Stimulated activated CD8-positive, alpha-beta memory T cell treated with anti-CD3 and anti-CD28 coated beads, Interleukin-15, amount 100 ng/mL, for 24 hours (primary cell): ENCODE data around the gene FBLN1.

Source experiments
- DNase-seq: peaks from one replicate; pipeline ENCODE4 v3.0.0-alpha.2; 2020; ENCODE audit warnings: low read depth

The FBLN1 gene

DNA sequence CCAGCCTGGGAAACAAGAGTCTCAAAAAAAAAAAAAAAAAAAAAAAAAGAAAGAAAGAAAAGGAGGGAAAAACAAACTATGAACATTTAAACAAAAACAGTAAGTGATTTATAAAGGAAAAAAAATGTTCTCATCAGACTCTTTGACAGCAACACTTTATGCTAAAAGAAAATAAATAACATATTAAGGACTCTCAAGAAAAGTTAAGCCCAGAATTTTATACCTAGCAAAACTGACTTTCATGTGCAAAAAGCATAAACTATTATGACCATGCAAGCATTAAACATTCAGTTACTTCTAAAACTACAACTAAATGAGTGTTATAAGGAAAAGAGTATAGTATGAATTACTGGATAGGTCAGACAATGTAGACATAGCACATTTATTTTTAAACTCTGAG, 68.4 kb downstream of the FBLN1 start:
- DNase-seq: no peak

DNA sequence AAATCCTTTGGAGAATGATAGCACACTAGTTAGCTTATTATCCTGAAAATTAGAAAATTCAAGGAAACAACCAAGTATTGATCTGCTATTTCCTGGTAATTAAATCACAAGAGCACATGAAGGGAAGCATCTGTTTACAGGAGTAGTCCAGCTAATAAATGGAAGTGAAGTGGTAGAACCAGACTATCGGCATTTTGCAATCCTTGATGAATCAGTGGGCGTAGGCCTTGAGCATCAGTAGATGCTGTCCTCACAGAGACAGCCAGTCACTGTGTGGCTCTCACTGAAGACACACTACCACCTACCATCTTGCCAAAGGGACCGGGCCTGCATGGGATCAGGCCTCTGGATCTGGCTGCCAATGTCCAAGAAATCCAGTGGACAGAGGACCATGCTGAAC, 69.8 kb downstream of the FBLN1 start:
- no peak for DNase-seq

DNA sequence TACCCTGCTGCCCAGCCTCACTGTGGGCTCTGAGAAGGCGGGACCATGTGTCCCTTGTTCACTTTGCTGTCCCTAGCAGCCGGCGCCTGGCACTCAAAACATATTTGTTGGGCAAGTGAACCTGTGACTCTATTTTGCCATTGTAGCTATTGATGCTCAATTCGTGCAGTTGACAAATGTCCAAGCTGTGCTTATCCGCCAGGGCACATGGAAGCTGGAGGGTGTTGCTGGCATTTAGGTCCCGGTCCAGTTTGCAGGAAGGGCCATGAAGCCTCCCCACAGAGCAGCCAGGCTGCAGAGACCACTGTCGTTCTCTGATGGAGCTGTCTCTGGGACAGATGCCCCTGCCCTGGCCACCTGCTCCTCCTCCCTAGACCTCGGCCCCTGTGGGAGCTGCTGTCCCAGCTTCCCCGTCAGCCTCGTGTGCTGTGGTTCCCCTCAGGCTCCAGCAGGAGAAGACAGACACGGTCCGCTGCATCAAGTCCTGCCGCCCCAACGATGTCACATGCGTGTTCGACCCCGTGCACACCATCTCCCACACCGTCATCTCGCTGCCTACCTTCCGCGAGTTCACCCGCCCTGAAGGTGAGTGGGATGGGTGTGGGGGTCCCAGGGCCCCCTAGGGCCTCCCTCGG, 71.5 kb downstream of the FBLN1 start:
- no peak for DNase-seq

DNA sequence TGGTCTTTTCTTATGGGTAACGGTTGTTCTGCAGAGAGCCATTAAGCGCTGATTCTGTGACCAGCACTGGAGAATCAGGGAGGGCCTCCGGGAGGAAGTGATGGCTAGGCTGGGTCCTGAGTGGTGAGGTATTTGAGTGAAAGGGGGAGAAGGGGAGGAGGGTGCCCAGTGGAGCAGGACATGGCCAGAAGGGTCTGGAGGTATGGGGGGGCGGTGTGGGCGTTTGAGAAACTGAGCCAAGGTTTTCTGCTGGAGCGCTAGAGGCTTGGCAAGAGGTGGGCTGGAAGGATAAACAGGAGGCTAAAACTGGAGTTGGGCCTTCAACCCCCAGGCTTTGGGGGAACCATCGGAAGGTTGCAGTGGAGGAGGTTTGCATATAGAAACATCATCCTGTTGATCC, 72.5 kb downstream of the FBLN1 start:
- no peak for DNase-seq

DNA sequence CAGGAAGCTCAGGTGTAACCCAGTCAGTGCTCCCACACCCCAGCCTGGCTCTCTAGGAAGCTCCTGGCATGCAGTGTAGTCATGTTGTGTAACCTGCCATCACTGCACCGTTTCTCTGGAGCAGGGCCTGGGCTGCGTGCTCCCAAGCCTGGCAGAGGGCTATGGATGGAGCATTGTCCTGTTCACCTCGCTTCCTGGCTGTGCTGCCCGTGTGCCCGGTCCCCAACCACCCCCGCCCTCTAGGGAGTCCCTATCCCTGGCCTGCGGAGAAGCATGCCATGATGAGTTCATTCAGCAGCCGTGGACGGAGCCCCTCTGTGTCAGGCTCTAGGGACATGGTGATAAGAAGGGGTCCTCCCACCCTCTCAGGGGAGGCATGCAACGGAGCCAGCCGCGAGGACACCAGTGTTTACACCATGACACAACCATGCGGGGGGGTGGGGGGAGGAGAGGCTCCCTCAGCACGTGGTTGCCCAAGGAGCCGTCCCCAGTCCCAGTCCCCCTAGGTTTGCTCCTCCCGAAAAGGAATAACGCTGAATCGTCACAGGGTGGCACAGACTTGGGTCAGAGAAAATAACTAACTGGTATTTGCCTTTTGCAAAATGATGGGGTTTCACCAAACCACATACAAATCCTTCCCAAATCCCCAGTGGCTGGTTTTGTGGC, 73.1 kb downstream of the FBLN1 start:
- no peak for DNase-seq

DNA sequence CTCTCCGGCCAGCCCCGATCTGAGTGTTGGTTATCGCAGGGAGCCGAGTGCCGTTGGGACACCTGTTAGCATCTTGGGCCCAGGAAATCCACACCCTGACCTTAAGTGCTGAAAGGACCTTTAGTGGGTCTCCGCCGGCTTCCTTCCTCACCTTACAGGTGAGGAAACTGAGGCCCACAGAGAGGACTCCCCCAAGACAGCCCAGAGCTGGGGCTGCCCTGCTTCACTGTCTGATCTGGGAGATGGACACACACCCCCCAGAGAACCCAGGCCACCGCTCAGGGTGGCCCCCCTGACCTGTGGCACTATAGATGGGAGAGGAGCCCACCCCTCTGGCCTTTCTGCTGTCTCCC, 73.6 kb downstream of the FBLN1 start:
- no peak for DNase-seq

DNA sequence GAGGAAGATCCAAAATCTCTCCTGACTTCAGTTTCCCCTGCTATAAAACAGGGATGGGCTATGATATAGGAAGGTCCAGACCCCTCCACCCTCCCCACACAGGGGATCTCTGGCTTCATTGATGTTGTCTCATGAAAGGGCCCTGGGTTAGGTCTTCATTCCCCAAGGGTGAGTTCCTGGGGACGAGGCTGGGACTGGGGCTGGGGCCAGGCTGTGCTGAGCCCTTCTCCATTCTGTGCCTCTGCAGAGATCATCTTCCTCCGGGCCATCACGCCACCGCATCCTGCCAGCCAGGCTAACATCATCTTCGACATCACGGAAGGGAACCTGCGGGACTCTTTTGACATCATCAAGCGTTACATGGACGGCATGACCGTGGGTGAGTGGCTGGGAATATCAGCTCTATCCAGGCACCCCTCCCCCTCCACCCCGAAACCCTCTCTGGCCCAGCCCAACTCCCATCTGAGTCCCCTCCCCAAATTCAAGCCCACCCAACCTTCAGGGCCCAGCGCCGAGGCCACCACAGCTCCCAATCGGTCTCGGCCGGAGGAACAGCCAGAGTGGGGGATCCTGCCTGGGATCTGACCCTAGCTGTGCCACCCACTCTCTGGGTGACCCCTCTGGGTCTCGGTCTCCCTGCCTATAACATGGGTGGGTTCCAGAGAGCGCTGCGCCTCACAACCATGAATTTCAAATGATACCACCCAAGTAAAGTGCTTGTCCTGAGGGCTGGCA, 74.2 kb downstream of the FBLN1 start:
- DNase-seq: no peak

DNA sequence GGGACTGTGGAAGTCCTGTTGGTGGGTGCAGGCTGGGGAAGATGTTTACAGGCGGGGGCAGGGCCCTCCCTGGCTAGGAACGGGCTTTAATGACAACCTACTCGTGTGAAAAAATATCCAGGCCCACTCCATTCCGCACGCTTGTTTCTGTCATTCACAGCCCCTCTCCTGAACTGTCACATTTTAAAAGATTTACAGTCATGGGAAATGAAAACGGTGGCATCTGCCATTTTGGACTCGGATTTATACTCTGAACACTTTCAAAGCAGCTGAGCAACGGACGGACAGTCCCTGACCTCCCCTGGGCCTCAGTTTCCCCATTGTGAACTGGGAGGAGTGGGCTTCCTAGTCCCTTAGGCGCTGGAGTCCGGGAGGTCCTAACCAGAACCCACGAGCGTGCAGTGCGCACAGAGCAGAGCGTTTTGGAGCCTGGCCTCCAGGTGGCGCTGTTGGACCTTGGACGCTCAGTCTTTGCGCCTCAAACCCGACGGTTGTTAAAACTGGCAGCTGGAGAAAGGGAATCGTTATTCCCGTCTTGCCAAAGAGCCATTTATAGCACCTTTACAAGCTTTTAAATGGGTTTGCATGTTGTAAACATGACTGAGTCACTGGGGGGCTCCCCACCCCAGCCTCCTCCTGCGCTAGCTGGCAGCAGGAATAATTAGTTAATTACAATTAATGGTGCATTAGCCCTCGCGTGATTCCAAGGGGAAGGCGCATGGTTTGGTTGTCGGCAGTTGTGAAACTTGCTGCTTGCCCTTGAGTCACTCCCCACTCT, 75.3 kb downstream of the FBLN1 start:
- DNase-seq: peak; percentile 76

DNA sequence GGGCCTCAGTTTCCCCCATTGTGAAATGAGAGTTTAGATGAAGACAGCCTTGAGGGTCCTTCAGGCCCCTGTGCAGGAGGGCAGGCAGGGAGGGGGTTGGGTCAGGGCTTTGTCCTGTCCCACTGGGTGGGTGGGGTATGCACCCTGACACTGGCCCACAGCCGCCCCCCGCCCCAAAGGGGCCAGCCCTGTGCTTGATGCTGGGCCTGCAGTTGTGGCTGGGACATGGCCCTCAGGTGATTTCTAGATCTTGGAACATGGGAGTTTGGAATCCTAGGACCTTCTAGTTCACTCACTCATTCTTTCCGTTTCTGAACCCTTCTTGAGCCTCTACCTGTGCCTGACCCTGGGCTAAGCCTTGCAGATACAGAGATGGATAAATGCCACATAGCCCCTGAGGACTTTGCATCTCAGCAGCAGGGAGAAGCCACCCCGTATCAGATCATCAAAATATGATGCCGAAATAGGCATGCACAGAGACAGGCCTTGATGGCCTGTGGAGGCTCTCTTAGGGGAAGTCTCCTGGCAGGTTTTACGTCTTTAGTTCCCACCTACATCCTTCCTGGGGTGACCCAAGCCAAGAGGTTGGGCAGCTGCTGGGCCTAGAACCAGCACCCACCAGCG, 76.0 kb downstream of the FBLN1 start:
- no peak for DNase-seq

DNA sequence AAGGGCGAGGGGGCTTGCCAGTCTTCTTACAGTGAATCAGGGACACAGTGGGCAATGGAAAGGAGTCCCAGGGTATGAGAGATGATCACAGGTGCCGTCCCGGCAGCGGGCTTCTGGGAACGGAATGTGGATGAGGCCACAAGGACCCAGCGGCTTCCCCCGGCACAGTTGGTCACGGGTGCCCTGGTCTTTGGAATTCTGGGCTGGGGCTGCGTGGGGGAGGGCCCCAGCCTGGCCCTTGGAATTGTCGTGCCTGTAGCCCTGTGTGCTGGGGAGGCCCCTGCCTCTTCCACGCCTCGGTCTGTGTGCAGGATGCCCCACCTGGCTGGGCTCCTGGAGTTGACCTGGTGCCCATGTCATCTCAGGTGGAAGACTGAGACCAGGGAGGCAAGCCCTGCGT, 76.6 kb downstream of the FBLN1 start:
- DNase-seq: no peak

DNA sequence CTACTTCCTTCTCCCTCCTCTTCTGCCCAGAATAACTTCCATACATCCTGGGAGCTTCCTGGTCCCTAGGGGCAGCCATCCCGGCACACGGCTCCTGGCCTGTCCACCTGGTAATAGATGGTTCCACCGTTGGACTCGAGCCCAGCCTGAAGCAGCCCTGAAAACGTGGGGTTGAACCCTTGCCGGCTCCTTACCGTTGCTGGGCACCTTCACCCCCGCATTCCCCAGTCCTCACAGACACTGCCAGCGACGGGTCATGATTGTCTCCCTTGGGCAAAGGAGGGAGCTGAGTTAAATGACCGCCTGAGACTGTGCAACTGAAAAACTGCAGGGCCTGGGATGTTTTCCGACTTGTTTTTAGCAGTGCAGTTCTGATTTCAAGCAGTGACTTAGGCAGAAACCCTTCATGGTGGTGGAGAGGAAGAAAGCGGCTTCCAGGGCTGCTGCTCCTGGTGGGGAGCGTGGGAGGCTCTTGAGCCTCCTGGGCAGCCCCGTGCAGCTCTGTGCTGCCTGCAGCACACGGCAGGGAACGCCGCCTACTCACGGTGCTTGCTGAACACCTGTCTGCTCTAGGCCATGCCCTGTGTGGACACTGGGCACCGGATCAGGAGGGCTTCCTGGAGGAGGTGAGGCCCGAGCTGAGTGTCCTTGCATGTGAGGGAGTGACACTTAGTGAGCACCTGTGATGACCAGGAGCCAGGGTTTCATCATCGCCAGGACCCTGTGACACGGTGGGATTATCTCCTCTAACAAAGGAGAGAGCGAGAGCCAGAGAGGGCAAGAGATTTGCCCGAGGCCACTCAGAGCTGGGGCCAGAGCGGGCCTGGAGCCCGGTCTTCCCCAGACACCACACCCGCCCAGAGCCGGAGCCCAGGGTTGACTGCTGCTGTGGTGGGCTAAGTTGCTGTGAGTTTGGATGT, 77.4 kb downstream of the FBLN1 start:
- no peak for DNase-seq

DNA sequence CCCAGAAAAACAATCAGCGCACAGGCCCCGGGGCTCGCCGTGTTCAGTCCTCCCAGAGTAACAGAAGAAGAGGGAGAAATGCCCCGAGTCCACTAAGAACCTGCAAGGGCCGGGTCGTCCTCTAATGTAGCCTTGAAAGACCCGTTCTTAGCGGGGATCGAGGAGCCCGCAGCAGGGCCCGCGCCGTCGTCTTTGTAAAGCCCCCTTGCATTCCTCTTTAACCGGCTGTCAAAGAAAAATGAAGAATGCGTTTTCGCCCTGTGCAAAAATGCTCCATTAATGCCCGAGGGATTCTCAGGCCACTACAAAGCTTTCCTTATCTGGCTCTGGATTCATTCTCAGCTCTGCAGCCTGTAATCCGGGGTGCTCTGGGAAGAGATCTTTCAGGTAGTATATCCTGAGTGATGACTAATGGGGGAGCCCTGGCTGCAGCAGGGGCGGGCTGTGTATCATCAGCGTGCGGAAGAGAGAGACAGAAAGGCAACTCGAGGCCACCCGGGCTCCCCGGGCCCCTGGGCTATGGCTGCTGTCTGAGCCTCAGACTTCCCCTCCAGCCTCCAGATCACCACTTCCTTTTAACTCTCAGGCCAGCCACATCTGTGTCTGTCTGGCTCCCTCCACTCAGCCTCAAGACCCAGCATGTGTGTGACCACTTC, 78.2 kb downstream of the FBLN1 start:
- no peak for DNase-seq

DNA sequence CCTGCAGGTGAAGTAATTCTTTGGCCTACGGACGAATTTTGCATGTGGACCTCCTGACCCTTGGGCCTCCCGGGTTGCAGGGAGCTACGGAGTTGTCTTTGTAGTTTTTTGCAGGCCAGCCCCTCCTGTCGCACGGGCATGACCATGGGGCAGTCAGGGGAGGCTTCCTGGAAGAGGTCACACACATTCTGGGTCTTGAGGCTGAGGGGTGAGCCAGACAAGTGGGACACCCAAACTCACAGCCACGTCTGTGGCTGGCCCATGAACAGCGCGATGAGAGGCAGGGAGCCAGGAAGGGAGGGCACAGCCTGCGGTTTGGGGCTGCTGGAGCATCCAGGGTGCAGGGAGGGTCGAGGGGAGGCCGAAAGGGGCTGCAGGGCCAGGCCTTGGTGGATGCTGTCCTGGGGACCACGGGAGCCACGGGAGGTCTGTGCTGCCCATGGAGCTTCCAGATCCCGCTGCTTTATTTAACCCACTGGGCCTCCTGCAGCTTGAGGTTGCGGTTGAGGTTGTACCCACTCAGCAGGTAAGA, 78.9 kb downstream of the FBLN1 start:
- DNase-seq: no peak

DNA sequence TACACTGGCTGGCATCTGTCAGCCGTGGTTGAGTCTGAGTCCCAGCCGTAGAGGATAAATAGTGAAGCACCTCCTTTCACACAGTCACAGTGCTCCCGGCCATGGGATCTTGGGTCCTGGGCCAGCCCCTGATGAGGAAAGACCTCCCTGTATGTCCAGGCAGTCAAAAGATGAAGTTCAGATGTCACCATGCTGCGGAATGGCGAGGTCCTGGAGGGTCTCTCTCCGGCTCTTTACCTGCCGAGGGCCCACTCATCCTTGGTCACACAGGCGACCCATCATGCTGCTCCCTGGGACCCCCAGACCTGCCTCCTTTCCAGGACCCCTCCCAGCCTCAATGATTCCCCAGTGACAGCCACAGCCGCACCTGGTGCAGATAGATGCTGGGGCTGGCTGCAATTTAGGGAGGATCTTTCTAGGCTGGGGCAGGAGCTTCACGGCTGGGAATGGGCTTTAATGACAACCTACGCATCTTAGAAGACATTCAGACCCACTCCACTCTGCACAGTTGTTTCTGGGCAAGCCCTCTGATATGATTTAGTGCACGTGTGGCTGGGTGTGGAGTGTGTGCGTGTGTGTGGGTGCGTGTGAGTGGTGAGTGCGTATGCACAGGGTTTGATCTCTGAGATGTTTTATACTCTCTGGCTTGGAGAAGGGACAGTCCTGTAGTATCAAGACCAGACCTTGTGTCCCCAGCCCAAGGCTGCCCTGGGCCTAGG, 79.7 kb downstream of the FBLN1 start:
- no peak for DNase-seq

DNA sequence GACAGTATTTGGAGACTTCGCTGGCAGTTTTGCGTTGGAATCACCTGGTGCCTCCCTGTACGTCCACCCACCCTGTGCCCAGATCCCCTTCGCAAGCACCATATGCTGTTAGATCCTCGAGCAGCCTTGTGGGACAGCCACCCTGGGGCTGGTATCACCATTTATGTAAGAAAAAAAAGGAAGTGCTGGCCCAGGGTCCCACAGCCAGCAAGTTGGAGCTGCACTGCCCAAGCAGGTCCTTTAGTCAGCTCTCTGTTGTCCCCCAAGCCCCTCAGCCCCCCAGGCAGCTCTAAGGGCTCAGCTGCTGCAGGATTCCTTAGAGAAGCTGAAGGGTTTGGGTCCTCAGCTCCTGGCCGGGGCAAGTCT, 80.3 kb downstream of the FBLN1 start:
- DNase-seq: no peak

DNA sequence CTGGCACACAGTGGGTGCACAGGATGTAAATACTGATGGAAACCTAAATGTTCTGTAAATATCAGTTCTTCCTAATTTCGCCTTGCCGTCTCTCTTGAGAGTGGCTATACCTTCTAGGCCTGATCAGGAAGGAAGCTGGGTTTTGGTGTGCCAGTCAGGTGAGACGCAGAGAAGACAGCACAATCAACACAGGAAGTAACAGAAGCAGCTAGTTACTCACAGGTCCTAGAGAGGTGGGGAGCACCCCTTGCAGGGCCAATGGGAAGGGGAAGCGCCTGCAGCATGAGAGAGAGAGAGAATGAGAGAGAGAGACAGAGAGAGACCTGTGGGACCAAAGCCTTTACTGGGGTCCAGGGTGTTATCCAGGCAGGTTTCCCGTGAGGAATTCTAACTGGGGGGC, 80.8 kb downstream of the FBLN1 start:
- no peak for DNase-seq

DNA sequence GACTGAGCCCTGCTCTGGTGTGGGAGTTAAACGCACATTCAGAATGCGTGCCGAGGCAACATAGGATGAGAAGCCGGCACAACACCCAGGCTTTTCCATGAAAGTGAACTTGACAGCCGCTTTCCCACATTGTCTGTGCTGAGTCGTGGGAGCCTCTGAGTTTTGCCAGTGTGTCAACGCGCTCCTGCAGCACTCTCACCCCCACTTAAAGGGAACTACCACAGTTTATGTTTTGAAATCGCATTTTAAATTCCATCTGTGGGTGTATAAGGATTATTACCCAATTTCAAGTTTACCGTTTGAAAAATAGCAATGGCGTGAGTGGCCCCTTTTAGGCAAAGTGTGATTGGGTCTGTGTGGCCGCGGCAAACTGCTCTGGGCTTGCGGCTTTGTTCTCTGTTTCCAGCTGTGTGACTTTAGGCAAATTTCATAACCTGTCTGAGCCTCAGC, 81.5 kb downstream of the FBLN1 start:
- no peak for DNase-seq

DNA sequence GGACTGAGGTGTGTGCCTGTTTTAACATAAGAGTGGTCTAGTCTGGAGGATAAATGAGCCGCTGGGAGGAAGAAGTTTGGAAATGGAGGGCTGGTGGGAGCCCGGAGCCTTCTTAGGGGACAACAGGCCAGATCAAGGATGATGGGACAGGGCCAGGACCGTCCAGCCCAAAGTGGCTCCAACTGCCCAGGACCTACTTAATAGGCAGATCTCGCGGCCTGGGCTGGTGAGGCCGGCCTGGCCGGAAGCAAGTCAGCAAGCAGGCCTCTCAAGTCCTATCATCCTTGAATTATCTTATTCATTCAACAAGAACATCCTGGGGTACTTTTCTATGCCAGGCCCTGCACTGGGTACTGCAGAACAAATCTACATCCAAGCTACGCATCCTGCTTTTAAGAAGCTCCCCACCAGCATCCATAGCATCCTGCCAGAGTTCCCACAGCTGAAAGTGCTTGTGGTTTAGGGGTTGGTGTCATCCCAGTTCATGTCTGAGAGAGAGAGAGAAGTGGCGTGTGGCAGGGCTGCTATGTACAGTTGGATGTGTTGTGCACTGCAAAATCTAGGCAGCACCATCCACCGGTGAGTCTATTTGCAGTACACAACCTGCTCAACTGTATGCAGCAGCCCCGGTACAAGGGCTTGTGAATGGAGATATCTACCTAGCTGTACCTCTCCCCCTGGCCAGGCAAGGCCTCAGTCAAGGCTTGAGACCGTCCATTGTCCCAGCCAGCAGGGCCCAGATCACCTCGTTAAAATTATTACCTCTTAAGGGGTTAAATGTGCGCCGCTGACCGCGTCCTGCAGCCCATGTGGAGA, 82.1 kb downstream of the FBLN1 start:
- DNase-seq: no peak

DNA sequence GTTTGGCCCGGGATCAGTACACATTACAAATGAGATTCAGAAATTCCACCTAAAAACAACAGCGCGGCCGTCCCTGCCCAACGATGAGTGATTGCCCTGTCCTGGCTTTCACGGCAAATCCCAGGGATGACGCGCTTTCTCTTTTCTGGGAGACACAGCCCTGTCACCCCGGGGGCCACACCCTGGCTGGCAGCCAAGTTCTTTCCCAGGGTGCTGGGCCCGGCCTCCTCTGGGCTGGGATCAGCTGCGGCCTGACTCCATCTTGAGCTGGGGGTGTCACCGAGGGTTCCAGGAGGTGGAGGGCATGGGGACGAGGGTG, 82.7 kb downstream of the FBLN1 start:
- no peak for DNase-seq
